Measurements from ENCODE around the gene ASTN2.
"Not testable (repeated sequence)": the region's sequence is repeated elsewhere in the genome, so short reads cannot be mapped to it uniquely, and the experiment has no call there.

Gene ASTN2

DNA sequence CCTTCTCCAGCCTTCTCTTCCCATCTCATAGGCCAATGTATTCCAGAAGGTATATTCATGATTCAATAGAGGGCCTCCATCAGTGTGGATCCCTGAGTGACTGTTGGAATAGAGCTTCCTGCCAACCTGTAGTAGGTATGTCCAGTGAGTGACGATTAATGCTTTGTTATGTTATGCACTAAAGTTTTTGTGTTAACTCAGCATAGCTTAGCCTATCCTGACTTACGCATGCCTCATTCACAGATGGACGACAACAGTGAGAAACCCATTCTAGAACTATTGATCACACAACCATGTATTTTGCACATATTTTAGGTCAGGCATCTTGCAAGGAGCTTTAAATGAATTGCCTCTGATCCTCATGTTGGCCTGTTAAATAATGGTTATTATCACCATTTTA is 953.2 kb downstream of the ASTN2 start:
- no peak for DNase-seq (ENCODE audit: low spot score)

GRCh38 chr9:116460026-116460425 is 954.8 kb downstream of the ASTN2 start:
- no peak for DNase-seq (ENCODE audit: low spot score)

DNA sequence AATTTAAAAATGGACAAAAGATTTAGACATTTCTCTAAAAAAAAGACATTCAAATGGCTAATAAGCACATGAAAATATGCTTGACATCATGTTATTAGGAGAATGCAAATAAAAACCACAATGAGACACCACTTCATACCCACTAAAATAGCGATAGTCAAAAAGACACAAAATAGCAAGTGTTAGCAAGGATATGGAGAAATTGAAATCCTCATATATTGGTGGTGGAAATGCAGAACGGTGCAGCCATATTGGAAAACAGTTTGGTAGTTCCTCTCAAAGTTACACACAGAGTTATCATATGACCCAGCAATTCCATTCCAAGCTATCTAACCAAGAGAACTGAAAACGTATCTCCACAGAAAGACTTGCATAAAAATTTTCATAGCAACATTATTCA is 955.3 kb downstream of the ASTN2 start:
- no peak for DNase-seq (ENCODE audit: low spot score)

DNA sequence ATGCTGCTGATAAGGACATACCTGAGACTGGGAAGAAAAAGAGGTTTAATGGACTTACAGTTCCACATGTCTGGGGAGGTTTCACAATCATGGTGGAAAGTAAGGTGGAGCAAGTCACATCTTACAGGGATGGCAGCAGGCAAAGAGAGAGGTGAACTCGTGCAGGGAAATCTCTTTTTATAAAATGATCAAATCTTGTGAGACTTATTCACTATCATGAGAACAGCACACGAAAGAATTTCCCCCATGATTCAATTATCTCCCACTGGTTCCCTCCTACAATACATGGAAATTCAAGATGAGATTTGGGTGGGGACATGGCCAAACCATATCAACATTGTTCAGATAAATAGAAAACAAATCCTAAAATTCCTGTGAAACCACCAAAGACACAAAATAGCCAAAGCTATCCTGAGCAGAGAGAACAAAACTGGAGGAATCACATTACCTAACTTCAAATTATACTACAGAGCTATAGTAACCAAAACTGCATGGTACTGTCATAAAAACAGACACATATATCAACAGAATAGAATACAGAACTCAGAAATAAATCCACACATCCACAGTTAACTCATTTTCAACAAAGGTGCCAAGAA is 958.3 kb downstream of the ASTN2 start:
- DNase-seq (ENCODE audit: low spot score), result no peak

- not testable (repeated sequence) for DNase-seq (ENCODE audit: low spot score)
These were observed 960.3 kb downstream of the ASTN2 start for GRCh38 chr9:116454539-116454938.

GRCh38 chr9:116453785-116454184 is 961.1 kb downstream of the ASTN2 start:
- no peak for DNase-seq (ENCODE audit: low spot score)

GRCh38 chr9:116452634-116453033 is 962.2 kb downstream of the ASTN2 start:
- DNase-seq (ENCODE audit: low spot score), result no peak

DNA sequence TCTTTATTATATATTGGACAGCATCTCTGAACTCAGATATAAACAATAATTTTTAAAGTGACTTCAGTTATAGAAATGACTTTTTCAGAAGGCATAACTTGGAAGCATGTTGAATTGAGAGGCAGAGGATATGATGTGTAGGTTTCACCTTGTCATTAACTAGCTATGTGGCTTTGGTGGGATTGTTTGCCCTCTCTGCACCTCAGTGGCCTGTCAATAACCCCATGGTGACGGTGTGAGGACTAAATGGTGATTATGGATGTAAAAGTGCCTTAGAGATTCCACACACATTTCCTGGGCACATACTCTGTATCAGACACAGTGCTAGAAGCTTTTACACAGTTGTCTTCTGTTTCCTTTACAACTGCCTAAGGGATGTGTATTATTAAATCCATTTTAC is 962.6 kb downstream of the ASTN2 start:
- no peak for DNase-seq (ENCODE audit: low spot score)

DNA sequence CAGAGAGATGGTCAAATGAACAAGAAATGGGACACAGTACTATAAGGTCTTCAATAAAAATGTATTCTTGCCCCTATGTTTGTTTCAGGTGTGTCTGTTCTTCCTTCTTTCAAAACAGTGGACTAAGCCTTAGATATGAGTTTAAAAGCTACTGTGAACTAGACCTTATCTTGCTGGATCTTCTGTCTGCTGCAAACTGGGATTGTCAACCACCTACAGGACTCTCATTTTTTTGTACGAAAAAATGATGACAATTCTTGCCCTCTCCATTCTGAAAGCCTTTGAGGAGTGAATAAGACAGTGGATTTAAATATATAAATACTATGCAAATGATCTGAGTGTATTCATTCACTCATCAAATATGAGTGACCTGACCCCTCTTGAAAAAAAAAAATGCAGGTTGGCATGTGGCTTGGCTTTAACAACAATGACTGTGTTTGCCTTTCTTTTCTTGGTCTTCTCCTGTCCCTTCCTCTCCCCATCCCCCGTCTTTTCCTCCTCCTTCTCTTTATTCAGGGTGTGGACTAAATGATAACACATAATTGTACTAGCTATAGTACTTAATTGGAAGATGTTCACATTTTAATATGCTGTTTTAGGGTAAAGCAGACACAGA is 963.2 kb downstream of the ASTN2 start:
- DNase-seq (ENCODE audit: low spot score), result no peak

DNA sequence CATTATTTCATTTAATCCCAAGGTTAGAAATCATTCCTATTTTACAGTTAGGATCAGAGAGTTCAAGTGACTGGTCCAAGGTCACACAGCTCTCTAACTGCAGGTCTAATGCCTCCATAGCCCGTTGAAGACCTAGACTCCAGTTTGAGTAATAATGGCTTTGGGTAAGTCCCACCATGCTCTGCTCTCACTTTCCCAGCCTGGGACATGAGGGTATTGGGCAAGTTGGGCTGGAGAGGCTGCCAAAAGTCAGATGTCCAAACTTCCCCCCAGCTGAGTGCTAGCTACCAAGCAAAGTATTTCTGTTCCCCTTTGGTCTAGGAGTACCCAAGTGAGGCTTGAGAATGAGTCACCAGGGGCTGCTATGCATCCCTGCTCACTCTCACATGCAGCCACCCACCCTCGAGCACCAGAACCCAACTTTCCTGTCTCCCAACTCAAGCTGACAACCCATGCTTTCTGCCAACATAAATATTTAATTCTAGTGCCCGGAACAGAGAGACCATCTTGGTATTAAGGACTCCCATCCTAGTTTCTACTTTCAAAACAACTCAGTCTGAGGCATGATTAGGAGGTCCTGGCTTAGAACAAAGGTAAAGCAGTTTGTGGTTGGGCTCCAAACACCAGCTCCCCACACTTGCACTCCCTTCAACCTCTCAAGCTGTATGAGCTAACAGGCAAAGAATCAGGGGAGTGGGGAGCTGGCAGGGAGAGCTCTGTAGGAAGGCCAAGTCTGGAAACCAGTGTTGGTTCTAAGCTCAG is 964.3 kb downstream of the ASTN2 start:
- DNase-seq (ENCODE audit: low spot score), result no peak

DNA sequence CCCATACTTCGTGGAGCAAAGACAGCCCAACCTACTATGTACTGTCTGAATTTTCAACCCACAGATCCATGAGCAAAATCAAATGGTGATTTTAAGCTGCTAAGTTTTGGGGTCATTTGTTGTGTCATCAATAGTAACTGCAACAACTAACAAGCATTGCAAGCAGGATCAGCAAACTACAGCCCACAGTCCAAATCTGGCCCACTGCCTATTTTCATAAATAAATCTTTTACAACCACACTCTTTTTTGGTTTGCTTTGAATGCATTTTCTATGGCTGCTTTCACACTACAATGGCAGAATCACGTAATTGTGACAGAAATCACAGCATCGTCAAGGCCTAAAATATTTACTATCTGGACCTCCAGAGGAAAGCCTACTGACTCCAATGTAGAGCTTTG is 964.9 kb downstream of the ASTN2 start:
- no peak for DNase-seq (ENCODE audit: low spot score)

DNA sequence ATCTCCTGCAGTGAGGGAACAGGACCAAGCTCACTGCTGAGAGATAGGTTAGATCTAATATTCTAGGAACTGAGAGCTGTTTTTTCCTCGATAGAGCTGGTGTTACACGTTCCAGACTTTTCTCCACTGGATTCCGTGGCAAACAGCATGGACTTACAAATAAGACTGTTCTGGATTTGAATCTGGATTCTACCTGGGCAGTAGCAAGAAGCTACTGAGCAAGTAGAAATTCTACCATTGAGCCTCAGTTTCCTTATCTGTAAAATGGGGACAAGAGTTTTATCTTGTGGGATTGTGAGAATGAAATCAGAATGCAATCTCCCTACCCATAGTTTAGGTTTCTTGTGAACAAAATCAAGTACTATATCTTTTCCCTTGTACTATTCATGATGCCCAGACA is 966.4 kb downstream of the ASTN2 start:
- DNase-seq (ENCODE audit: low spot score), result no peak

DNA sequence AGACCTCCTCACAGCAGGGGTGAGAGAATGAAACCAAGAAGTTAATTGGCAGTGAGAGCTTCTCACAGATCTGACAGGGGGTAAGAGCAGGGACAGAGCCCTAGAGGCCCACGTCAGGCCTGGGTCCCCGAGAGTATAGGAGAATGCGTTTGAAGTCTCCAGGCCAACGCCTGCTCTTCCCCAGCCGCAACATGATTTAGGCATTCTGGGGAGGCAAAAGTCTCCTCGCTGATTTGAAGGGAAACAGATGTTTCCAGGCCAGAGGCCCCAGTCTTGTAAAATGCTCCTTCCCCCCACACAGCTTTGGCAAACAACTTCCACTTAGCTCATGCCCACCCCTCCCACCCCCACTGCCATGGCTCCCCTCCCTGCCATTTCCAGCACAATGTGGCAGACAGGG is 966.9 kb downstream of the ASTN2 start:
- DNase-seq (ENCODE audit: low spot score), result no peak

DNA sequence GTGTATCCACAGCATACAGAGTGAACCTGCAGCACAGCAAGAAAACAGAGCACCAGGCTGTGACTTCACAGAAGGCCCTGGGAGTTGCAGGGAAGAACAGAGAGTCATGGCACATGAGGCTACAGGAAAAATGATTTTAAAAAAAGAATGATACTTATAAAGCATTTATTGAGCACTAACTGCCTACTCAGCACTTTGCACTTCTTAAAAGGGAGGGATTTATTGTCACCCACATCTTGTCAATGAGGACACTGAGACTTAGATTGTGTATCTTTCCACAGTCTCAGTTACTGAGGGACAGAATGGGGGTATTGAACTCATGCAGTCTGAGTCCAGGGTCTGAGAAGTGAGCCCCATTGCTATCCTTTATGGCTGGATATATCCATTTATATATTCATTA is 972.3 kb downstream of the ASTN2 start:
- DNase-seq (ENCODE audit: low spot score), result no peak

GRCh38 chr9:116437411-116438370 is 977.2 kb downstream of the ASTN2 start:
- DNase-seq (ENCODE audit: low spot score), result no peak

GRCh38 chr9:116436121-116436520 is 978.7 kb downstream of the ASTN2 start:
- no peak for DNase-seq (ENCODE audit: low spot score)

DNA sequence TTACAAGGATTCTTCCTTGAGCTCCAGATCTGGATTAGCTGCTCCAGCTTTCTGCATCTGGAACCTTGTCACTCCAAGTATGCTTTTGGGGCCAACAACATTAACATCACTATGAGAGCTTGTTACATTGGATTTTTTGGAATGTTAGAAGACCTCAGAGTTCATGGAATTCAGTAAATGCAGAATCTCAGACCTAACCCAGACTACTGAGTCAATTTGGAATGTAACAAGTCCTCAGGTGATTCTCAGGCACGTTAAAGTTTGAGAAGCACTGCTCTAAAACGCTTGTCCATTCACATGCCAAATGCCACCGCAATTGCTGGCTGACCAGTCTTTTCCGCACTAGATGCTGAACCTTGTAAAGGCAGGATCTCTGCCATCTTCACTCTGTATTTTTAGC is 979.2 kb downstream of the ASTN2 start:
- no peak for DNase-seq (ENCODE audit: low spot score)

DNA sequence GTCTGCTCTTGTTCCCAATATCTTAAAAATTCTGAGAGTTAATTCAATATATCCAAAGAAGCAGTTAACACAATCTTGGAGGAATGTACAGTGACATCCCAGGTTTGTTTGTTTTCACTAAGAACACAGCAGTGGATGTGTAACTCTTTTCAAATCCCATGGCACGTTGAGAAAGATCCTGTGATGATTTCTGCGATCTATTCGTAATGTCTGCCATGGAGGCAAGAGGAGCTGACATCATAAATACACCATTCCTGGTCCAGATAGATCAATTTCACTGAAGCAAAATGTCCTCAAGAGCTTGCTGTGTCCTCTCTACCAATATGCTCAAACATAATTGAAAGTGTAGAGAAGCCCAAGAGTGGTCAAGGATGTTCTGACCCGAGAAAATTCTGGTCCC is 980.5 kb downstream of the ASTN2 start:
- no peak for DNase-seq (ENCODE audit: low spot score)

DNA sequence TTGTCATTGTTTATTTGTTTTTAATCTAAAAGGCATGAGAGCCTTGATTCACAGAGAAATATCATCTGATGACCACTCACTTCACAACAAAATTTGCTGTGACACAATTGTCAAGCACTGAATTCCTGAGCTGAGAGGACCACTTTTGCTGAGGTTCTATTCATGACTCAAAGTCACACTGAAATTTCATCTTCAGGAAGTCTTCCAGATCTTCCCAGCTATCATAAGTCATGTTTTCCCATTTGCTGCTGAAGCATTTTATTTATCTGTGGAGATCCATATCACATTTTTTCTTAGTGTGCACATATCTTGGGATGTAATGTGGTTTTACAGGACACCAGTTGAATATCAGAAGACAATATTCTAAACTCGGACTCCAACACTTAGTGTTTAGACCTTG is 982.8 kb downstream of the ASTN2 start:
- no peak for DNase-seq (ENCODE audit: low spot score)

DNA sequence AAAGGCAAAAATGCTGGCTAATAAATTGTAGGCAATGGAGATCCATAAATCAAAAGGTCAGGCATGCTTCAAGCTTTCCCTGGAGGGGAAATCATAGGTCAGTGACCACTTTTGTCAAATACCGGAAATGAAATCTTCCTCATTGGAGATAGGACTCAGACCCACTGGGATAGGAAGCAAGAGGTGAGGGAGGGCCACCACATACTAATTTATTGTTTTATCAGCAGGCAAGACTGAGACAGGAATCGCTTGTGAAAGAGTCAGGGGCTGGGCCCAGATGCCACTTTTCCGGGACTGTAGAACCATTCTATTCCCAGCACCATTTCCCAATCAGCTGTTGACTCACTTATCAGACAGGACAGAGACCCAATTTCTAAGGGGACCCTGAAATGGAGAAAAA is 984.0 kb downstream of the ASTN2 start:
- no peak for DNase-seq (ENCODE audit: low spot score)

DNA sequence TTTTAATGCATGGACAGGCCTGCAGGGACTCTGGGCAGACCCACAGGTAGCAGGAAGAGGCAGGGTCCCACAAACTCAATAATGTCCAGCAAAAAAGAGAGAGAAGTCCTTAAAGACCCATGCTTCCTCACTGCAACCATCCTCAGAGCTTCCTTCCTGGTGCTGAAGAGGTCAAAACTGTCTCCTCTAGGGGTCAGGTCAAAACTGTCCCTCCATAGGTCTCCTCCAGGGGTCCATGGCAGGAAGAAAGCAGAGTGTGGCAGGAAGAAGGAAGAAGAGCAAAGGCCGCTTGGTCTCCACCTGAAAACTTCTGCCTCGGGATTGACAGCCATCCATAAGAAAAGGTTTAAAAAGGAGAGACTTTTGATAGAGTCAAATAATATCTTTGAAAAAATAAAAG is 989.6 kb downstream of the ASTN2 start:
- no peak for DNase-seq (ENCODE audit: low spot score)

GRCh38 chr9:116423149-116423548 is 991.7 kb downstream of the ASTN2 start:
- DNase-seq (ENCODE audit: low spot score), result no peak
